ENCODE results near the gene ANKRD22.

Gene ANKRD22

DNA sequence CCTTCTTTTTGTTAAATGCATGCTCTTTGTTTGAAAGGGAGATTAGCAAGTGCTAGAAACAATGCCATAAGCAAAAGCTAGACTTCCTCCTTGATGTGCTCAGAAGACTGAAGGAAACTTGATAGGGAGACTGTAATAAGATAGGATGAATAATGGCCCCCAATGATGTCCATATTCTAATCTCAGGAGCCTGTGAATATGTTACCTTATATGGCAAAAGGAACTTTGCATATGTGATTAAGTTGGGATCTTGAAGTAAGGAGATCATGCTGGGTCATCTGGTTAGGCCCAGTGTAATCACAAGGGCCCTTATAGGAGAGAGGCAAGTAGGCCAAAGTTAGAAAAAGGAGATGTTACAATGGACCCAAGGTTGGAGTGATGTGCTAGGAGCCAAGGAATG lies 62.7 kb downstream of the ANKRD22 start:
- Histone ChIP-seq H2BK120ac (ENCODE audit: low read depth, low read length) (no peak overlapping the region), H3K4ac (ENCODE audit: low read depth, low read length) (no peak overlapping the region), H3K36me3 (ENCODE audit: control insufficient read depth, insufficient read depth, low read length) (no peaks in the 10 kb centered on the region), H3K23ac (ENCODE audit: low read length) (no peak overlapping the region), H2BK15ac (replicated peaks; ENCODE audit: low read depth) (no peak overlapping the region), H3K18ac (ENCODE audit: low read length) (no peak overlapping the region), H3K27ac (ENCODE audit: low read depth, low read length) (no peak overlapping the region), H2AK5ac (ENCODE audit: low read length) (no peak overlapping the region), H4K5ac (ENCODE audit: low read length) (no peak overlapping the region), H3K56ac (ENCODE audit: low read length) (no peak overlapping the region), H3K4me3 (ENCODE audit: low read length) (no peak overlapping the region), H3K4me2 (ENCODE audit: low read length) (no peak overlapping the region), H3K9ac (ENCODE audit: low read length) (no peak overlapping the region), H3K27me3 (ENCODE audit: insufficient read depth, low read length, poor library complexity) (no peaks in the 10 kb centered on the region), H3K4me1 (ENCODE audit: control insufficient read depth, low read depth, low read length) (no peaks in the 10 kb centered on the region), H3K79me1 (ENCODE audit: low read length) (no peaks in the 10 kb centered on the region), H2BK5ac (ENCODE audit: low read length) (no peak overlapping the region), H3K79me2 (ENCODE audit: control insufficient read depth, insufficient read depth, low read length) (no peaks in the 10 kb centered on the region), H4K8ac (ENCODE audit: low read depth, low read length) (no peak overlapping the region)
- DNase-seq, result peak; percentile 19

DNA sequence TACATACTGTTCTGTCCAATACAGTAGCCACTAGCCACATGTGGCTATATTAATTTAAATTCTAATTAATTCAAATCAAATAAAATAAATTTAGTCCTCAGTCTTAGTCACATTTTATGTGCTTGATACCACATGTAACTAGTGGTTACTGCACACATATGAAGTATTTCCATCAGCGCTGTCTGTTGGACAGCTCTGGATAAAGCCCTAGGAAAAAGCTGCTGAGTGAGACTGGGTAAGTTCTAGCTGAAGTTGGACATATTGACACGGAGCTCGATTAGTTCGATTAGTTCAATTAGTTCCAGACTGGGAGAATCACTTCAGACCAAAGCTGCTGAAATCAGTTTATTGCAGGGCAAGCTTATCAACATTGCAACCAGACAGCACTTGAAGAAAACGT lies 64.2 kb downstream of the ANKRD22 start:
- no CpG with 5 or more reads among the region's 5 CpGs for WGBS (ENCODE audit: extremely low coverage, insufficient coverage, low lambda C conversion rate)
- no peak overlapping the region for H4K5ac ChIP-seq (ENCODE audit: low read length)
- H3K4me3 ChIP-seq (ENCODE audit: low read length), result no peak overlapping the region
- no peak overlapping the region for H4K8ac ChIP-seq (ENCODE audit: low read depth, low read length)
- no peak overlapping the region for H2AK5ac ChIP-seq (ENCODE audit: low read length)
- no peak overlapping the region for H2BK120ac ChIP-seq (ENCODE audit: low read depth, low read length)
- H3K18ac ChIP-seq (ENCODE audit: low read length), result no peak overlapping the region
- H3K4ac ChIP-seq (ENCODE audit: low read depth, low read length), result no peak overlapping the region
- no peak overlapping the region for H2BK15ac ChIP-seq (replicated peaks; ENCODE audit: low read depth)
- DNase-seq, result no peak
- H3K27me3 ChIP-seq (ENCODE audit: insufficient read depth, low read length, poor library complexity), result no peaks in the 10 kb centered on the region
- H3K79me1 ChIP-seq (ENCODE audit: low read length), result no peaks in the 10 kb centered on the region
- no peak overlapping the region for H3K27ac ChIP-seq (ENCODE audit: low read depth, low read length)
- no peak overlapping the region for H3K9ac ChIP-seq (ENCODE audit: low read length)
- no peak overlapping the region for H3K23ac ChIP-seq (ENCODE audit: low read length)
- H3K79me2 ChIP-seq (ENCODE audit: control insufficient read depth, insufficient read depth, low read length), result no peaks in the 10 kb centered on the region
- no peaks in the 10 kb centered on the region for H3K36me3 ChIP-seq (ENCODE audit: control insufficient read depth, insufficient read depth, low read length)
- no peak overlapping the region for H3K4me2 ChIP-seq (ENCODE audit: low read length)
- H3K4me1 ChIP-seq (ENCODE audit: control insufficient read depth, low read depth, low read length), result no peaks in the 10 kb centered on the region
- H2BK5ac ChIP-seq (ENCODE audit: low read length), result no peak overlapping the region
- no peak overlapping the region for H3K56ac ChIP-seq (ENCODE audit: low read length)

DNA sequence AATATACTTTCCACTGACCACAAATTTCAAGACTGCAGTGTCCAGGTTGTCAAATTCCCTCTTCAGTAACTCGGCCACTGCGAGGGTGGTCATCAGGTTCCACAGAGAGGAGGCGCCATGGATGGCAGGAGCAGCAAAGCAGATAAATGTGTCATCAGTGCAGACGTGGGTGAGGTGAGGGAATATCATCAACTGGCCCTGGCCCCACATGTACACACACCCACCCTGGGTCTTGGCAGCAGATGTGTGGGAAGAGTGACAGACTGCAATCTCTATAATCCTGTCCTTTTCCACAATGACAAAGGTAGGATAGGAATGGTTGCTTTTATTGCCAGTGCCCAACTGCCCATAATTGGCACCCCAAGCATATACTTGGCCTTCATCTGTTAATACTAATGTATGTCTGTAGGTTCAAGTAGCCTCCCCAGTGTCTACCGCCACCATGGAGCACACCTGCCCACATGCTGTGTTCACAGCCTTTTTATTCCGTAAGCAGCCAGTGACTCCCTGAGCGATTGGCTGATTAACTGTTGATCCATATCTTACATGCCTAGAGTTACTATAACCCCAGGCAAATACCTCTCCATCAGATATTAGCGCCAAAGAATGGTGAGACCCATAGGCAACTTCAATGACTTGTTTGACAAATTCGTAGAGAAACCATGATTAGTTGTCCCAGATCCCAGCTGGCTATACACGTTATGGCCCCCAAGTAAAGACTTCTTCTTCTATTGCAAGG lies 65.4 kb downstream of the ANKRD22 start:
- H2AK5ac ChIP-seq (ENCODE audit: low read length), result no peak overlapping the region
- no peak overlapping the region for H4K8ac ChIP-seq (ENCODE audit: low read depth, low read length)
- no peak overlapping the region for H3K27ac ChIP-seq (ENCODE audit: low read depth, low read length)
- no peak overlapping the region for H3K4me3 ChIP-seq (ENCODE audit: low read length)
- no peak overlapping the region for H3K23ac ChIP-seq (ENCODE audit: low read length)
- no peak overlapping the region for H2BK120ac ChIP-seq (ENCODE audit: low read depth, low read length)
- H3K4ac ChIP-seq (ENCODE audit: low read depth, low read length), result no peak overlapping the region
- H3K4me2 ChIP-seq (ENCODE audit: low read length), result no peak overlapping the region
- H3K18ac ChIP-seq (ENCODE audit: low read length), result no peak overlapping the region
- no CpG with 5 or more reads among the region's 10 CpGs for WGBS (ENCODE audit: extremely low coverage, insufficient coverage, low lambda C conversion rate)
- H3K4me1 ChIP-seq (ENCODE audit: control insufficient read depth, low read depth, low read length), result no peaks in the 10 kb centered on the region
- peak; percentile 35 for DNase-seq
- no peak overlapping the region for H4K5ac ChIP-seq (ENCODE audit: low read length)
- no peak overlapping the region for H2BK5ac ChIP-seq (ENCODE audit: low read length)
- no peaks in the 10 kb centered on the region for H3K36me3 ChIP-seq (ENCODE audit: control insufficient read depth, insufficient read depth, low read length)
- H3K79me1 ChIP-seq (ENCODE audit: low read length), result no peaks in the 10 kb centered on the region
- H3K9ac ChIP-seq (ENCODE audit: low read length), result no peak overlapping the region
- H3K56ac ChIP-seq (ENCODE audit: low read length), result no peak overlapping the region
- H3K79me2 ChIP-seq (ENCODE audit: control insufficient read depth, insufficient read depth, low read length), result no peaks in the 10 kb centered on the region
- H3K27me3 ChIP-seq (ENCODE audit: insufficient read depth, low read length, poor library complexity), result no peaks in the 10 kb centered on the region
- H2BK15ac ChIP-seq (replicated peaks; ENCODE audit: low read depth), result no peak overlapping the region

DNA sequence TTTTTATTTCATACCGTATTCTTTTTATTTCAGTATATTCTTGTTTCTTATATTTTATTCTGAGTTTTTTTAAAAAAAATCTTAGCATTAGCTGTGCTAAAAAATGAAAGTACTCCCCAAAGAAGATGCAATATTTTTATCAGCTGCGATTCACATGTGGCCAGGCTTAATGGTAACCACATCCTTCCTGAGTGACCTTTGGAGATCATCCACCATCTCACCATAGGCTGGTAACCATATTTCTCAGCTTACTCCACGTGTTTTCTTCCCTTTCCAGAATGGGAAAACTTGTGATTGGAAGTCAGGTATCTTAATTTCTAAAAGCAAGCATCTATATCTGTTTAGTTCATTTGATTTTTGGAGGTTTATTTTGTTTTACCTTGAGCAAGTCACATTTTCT lies 67.9 kb downstream of the ANKRD22 start:
- no peak overlapping the region for H2BK15ac ChIP-seq (replicated peaks; ENCODE audit: low read depth)

DNA sequence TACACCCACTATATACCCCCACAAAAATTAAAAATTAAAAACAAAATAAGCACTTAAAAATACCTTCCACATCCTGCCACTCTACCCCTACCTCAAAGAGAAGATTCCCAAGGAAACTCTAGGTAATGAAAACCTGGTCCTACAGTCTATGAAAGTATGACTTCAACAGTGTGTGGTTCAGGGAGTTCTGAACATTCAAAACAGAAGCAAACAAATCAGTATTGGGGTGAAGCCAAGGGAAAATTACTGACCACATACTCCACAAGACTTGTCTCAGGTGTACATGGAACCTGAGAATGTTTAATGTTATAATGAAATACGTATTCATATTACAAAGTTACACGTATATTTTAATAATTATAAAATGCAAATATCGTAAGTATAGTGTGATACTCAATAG lies 69.4 kb downstream of the ANKRD22 start:
- H3K18ac ChIP-seq (ENCODE audit: low read length), result no peak overlapping the region
- H3K79me2 ChIP-seq (ENCODE audit: control insufficient read depth, insufficient read depth, low read length), result no peaks in the 10 kb centered on the region
- H3K4me3 ChIP-seq (ENCODE audit: low read length), result no peak overlapping the region
- H3K27ac ChIP-seq (ENCODE audit: low read depth, low read length), result no peak overlapping the region
- DNase-seq, result no peak
- no peaks in the 10 kb centered on the region for H3K79me1 ChIP-seq (ENCODE audit: low read length)
- no peak overlapping the region for H3K56ac ChIP-seq (ENCODE audit: low read length)
- no peaks in the 10 kb centered on the region for H3K36me3 ChIP-seq (ENCODE audit: control insufficient read depth, insufficient read depth, low read length)
- no peak overlapping the region for H2AK5ac ChIP-seq (ENCODE audit: low read length)
- no CpG with 5 or more reads among the region's 3 CpGs for WGBS (ENCODE audit: extremely low coverage, insufficient coverage, low lambda C conversion rate)
- no peaks in the 10 kb centered on the region for H3K4me1 ChIP-seq (ENCODE audit: control insufficient read depth, low read depth, low read length)
- no peaks in the 10 kb centered on the region for H3K27me3 ChIP-seq (ENCODE audit: insufficient read depth, low read length, poor library complexity)
- H2BK5ac ChIP-seq (ENCODE audit: low read length), result no peak overlapping the region
- no peak overlapping the region for H2BK15ac ChIP-seq (replicated peaks; ENCODE audit: low read depth)
- no peak overlapping the region for H4K8ac ChIP-seq (ENCODE audit: low read depth, low read length)
- no peak overlapping the region for H3K4me2 ChIP-seq (ENCODE audit: low read length)
- no peak overlapping the region for H3K9ac ChIP-seq (ENCODE audit: low read length)
- no peak overlapping the region for H4K5ac ChIP-seq (ENCODE audit: low read length)
- H3K23ac ChIP-seq (ENCODE audit: low read length), result no peak overlapping the region
- no peak overlapping the region for H2BK120ac ChIP-seq (ENCODE audit: low read depth, low read length)
- no peak overlapping the region for H3K4ac ChIP-seq (ENCODE audit: low read depth, low read length)

More for the DNA sequence above, 67.9 kb downstream of the ANKRD22 start:
- Histone ChIP-seq H3K9ac (ENCODE audit: low read length) (no peak overlapping the region), H3K4me2 (ENCODE audit: low read length) (no peak overlapping the region), H2AK5ac (ENCODE audit: low read length) (no peak overlapping the region), H3K36me3 (ENCODE audit: control insufficient read depth, insufficient read depth, low read length) (no peaks in the 10 kb centered on the region), H3K4ac (ENCODE audit: low read depth, low read length) (no peak overlapping the region), H3K18ac (ENCODE audit: low read length) (no peak overlapping the region), H2BK120ac (ENCODE audit: low read depth, low read length) (no peak overlapping the region), H3K27me3 (ENCODE audit: insufficient read depth, low read length, poor library complexity) (no peaks in the 10 kb centered on the region), H3K79me2 (ENCODE audit: control insufficient read depth, insufficient read depth, low read length) (no peaks in the 10 kb centered on the region), H2BK5ac (ENCODE audit: low read length) (no peak overlapping the region), H3K27ac (ENCODE audit: low read depth, low read length) (no peak overlapping the region), H3K23ac (ENCODE audit: low read length) (no peak overlapping the region), H3K79me1 (ENCODE audit: low read length) (no peaks in the 10 kb centered on the region), H3K56ac (ENCODE audit: low read length) (no peak overlapping the region), H4K5ac (ENCODE audit: low read length) (no peak overlapping the region), H3K4me3 (ENCODE audit: low read length) (no peak overlapping the region), H4K8ac (ENCODE audit: low read depth, low read length) (no peak overlapping the region), H3K4me1 (ENCODE audit: control insufficient read depth, low read depth, low read length) (no peaks in the 10 kb centered on the region)
- DNase-seq, result no peak
- WGBS (ENCODE audit: extremely low coverage, insufficient coverage, low lambda C conversion rate), result no CpG with 5 or more reads among the region's 3 CpGs

DNA sequence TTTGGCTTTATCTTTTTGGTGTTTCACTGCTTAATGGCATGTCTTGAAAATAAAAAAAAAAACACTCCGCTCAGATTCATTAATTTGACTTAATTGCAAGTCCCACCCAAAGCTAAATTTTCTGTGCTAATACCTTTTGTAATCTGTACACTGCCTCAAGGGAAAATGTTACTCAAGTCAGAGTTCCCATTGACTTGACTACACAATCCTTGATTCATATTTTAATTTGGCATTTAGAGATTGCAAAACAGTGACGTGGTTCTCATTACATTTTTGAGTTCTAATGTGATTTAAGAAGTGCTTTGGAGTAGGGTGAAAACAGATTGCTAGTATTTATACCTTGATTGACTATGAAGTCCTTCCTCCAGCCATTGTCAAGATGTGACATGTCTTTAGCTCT lies 70.4 kb downstream of the ANKRD22 start:
- no CpG with 5 or more reads among the region's 2 CpGs for WGBS (ENCODE audit: extremely low coverage, insufficient coverage, low lambda C conversion rate)
- Histone ChIP-seq H2BK15ac (replicated peaks; ENCODE audit: low read depth) (no peak overlapping the region), H3K27ac (ENCODE audit: low read depth, low read length) (no peak overlapping the region), H3K27me3 (ENCODE audit: insufficient read depth, low read length, poor library complexity) (no peaks in the 10 kb centered on the region), H3K79me1 (ENCODE audit: low read length) (no peaks in the 10 kb centered on the region), H4K5ac (ENCODE audit: low read length) (no peak overlapping the region), H3K4me2 (ENCODE audit: low read length) (no peak overlapping the region), H2AK5ac (ENCODE audit: low read length) (no peak overlapping the region), H2BK5ac (ENCODE audit: low read length) (no peak overlapping the region), H3K79me2 (ENCODE audit: control insufficient read depth, insufficient read depth, low read length) (no peaks in the 10 kb centered on the region), H3K9ac (ENCODE audit: low read length) (no peak overlapping the region), H3K4me3 (ENCODE audit: low read length) (no peak overlapping the region), H2BK120ac (ENCODE audit: low read depth, low read length) (no peak overlapping the region), H3K23ac (ENCODE audit: low read length) (no peak overlapping the region), H3K18ac (ENCODE audit: low read length) (no peak overlapping the region), H3K36me3 (ENCODE audit: control insufficient read depth, insufficient read depth, low read length) (no peaks in the 10 kb centered on the region), H3K56ac (ENCODE audit: low read length) (no peak overlapping the region), H3K4ac (ENCODE audit: low read depth, low read length) (no peak overlapping the region), H4K8ac (ENCODE audit: low read depth, low read length) (no peak overlapping the region), H3K4me1 (ENCODE audit: control insufficient read depth, low read depth, low read length) (no peaks in the 10 kb centered on the region)
- no peak for DNase-seq

Measured in mesendoderm (in vitro differentiated cells).